Transverse colon (tissue), 4 donors: ENCODE data around the gene FCHSD2.

Source experiments
- EP300 ChIP-seq: sonication (generic); formaldehyde crosslinking; IDR thresholded peaks from one replicate; pipeline ENCODE4 v1.6.1; 2017; ENCODE audit warnings: antibody characterized with exemption, low read depth
- POLR2A ChIP-seq: fragments of 450-650 bp; IDR thresholded peaks from one replicate; pipeline ENCODE4 v1.6.1; 2016; ENCODE audit warnings: antibody characterized with exemption, mild to moderate bottlenecking, moderate library complexity
- POLR2AphosphoS5 ChIP-seq, 3 donors: sonication (generic); formaldehyde crosslinking; IDR thresholded peaks; one replicate each; pipeline ENCODE4 v1.6.1; 2016; ENCODE audit warnings: antibody characterized with exemption in 3 of 3
- TF ChIP-seq, protein P1 (sequence below), 5 experiments: fragments of 200-600 bp in 3 of 5; fragments of 450-650 bp in 2 of 5; sonication (generic) in 3 of 5; IDR thresholded peaks; 1 replicate in 2 of 5; 2 replicates in 3 of 5; pipeline ENCODE4 v1.5.1; 2016 to 2017; ENCODE audit warnings: antibody characterized with exemption in 5 of 5, inconsistent platforms in 3 of 5, mild to moderate bottlenecking in 2 of 5, moderate library complexity in 1 of 5

DNA sequence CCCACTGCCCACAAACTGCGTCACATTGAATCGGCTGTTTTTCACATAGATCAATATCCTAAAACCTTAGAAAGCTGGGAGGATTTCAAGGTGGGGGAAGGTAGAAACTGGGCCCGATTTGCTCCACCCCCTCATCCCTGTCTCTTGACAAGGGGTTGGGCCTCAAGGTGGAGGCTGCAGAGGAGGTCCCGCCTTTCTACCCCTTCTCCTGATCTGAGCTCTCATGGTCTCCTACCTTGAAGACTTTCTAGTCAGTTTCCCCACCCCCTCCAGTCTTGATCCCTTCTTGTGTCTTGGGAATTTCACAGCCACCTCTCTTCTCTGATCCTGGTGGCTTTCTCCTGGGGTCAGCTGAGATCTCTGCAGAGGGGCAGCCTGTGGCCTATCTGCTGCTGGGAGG lies 343.8 kb downstream of the FCHSD2 start:
- TF ChIP-seq POLR2A: no peak
- TF ChIP-seq, protein P1, sequence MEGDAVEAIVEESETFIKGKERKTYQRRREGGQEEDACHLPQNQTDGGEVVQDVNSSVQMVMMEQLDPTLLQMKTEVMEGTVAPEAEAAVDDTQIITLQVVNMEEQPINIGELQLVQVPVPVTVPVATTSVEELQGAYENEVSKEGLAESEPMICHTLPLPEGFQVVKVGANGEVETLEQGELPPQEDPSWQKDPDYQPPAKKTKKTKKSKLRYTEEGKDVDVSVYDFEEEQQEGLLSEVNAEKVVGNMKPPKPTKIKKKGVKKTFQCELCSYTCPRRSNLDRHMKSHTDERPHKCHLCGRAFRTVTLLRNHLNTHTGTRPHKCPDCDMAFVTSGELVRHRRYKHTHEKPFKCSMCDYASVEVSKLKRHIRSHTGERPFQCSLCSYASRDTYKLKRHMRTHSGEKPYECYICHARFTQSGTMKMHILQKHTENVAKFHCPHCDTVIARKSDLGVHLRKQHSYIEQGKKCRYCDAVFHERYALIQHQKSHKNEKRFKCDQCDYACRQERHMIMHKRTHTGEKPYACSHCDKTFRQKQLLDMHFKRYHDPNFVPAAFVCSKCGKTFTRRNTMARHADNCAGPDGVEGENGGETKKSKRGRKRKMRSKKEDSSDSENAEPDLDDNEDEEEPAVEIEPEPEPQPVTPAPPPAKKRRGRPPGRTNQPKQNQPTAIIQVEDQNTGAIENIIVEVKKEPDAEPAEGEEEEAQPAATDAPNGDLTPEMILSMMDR (IDR thresholded peaks at IDR 0.05): no peak
- TF ChIP-seq POLR2AphosphoS5 (IDR thresholded peaks at IDR 0.05): no peak
- TF ChIP-seq EP300: no peak
